ENCODE data around the gene OR14C36. TPM values are rescaled to one million over a fixed set of nuclear protein-coding genes. Genes with fewer than 3 reads are reported as not detected.

OR14C36 gene
- not detected in 2 replicates for total RNA-seq
- not detected in 2 replicates for polyA plus RNA-seq
- polyA plus RNA-seq (2011; cell fraction: cytosol; rRNA removed), result not detected in 2 replicates
- not detected in 2 replicates for polyA plus RNA-seq (2011; cell fraction: nucleus; rRNA removed)
- polyA plus RNA-seq (2012), result not detected in 2 replicates
- polyA minus RNA-seq, result 0.70 TPM in 1 of 2 replicates, not detected in the other
- polyA minus RNA-seq (2011; cell fraction: cytosol; rRNA and poly(A)+ RNA removed), result not detected
- polyA minus RNA-seq (2011; cell fraction: nucleus; rRNA and poly(A)+ RNA removed), result not detected in 2 replicates
- not detected for Bru-seq, nascent RNA
- BruChase-seq, experiment 1, labeled RNA remaining after a 6-hour chase, result not detected
- BruChase-seq, experiment 2, labeled RNA remaining after a 2-hour chase, result not detected
- long read RNA-seq, result 0 reads

- BruUV-seq (replicated peaks), result no TSS peak
- H3K27me3 ChIP-seq (ENCODE audit: control insufficient read depth in 2 of 2, insufficient read depth in 2 of 2, low read length in 2 of 2), result no peaks in the 10 kb centered on the region
- H3K9ac ChIP-seq (replicated peaks; ENCODE audit: extremely low read depth, insufficient read depth, low read length), result no peak within 1 kb of the TSS
- no peak for TF ChIP-seq MAX (IDR thresholded peaks at IDR 0.05; ENCODE audit: insufficient read depth, insufficient read length)
- TF ChIP-seq JUN (IDR thresholded peaks at IDR 0.05; ENCODE audit: borderline replicate concordance, insufficient read depth, insufficient read length, low read depth), result no peak
- no peak for TF ChIP-seq POLR2AphosphoS5 (IDR thresholded peaks at IDR 0.05; ENCODE audit: insufficient read depth, low read depth, low read length)
- no peak for TF ChIP-seq EZH2 (IDR thresholded peaks at IDR 0.05; ENCODE audit: borderline replicate concordance, low read depth, low read length, severe bottlenecking)
- TF ChIP-seq POLR2A (IDR thresholded peaks at IDR 0.05; ENCODE audit: low read depth, low read length), result no peak
- TF ChIP-seq MYC (IDR thresholded peaks at IDR 0.05; ENCODE audit: low read depth, low read length), result no peak
- TF ChIP-seq GATA2 (IDR thresholded peaks at IDR 0.05; ENCODE audit: insufficient read depth, insufficient read length, low read depth, low read length), result no peak
- no peak for TF ChIP-seq CTCF (IDR thresholded peaks at IDR 0.05; ENCODE audit: extremely low read depth in 1 of 2, insufficient read depth in 1 of 2, low read depth in 1 of 2, low read length in 2 of 2)
- TF ChIP-seq FOS (IDR thresholded peaks at IDR 0.05; ENCODE audit: borderline replicate concordance, insufficient read depth, low read length), result no peak
- CTCF ChIA-PET, result no interaction called here
- H4K20me1 ChIP-seq (replicated peaks; ENCODE audit: control insufficient read depth, extremely low read depth, insufficient read depth, low read length), result no peaks in the 10 kb centered on the region
- H3K4me3 ChIP-seq (replicated peaks in 1 of 3; ENCODE audit: insufficient read depth in 1 of 3, low read depth in 1 of 3, low read length in 3 of 3), result no peak within 1 kb of the TSS
- intact Hi-C loops (cut with micrococcal nuclease) (no loop called here), dilution Hi-C loops (cut with MboI; ENCODE audit: extremely low pct_ligation_motif_present, low sequenced_read_pairs) (no loop called here)
- H3K36me3 ChIP-seq (ENCODE audit: control insufficient read depth in 2 of 2, extremely low read depth in 1 of 2, insufficient read depth in 2 of 2, low read length in 2 of 2), result no peaks in the 10 kb centered on the region
- POLR2A ChIA-PET, result no interaction called here
- H3K9me1 ChIP-seq (replicated peaks; ENCODE audit: control insufficient read depth, extremely low read depth, insufficient read depth, low read length), result no peaks in the 10 kb centered on the region
- FAIRE-seq, result no peak
- no peak for DNase-seq (ENCODE audit: low read depth, low spot score)
- H3K4me1 ChIP-seq (ENCODE audit: control insufficient read depth, extremely low read depth, insufficient read depth, low read length), result no peaks in the 10 kb centered on the region
- peaks cover 1% of the 10 kb centered on the region for H3K9me3 ChIP-seq (replicated peaks; ENCODE audit: control insufficient read depth, insufficient read depth, low read length)
- H3K4me2 ChIP-seq (ENCODE audit: insufficient read depth, low read length), result no peak within 1 kb of the TSS
- no peaks in the 10 kb centered on the region for H3K79me2 ChIP-seq (ENCODE audit: control insufficient read depth, insufficient read depth, low read length)
- no peak within 1 kb of the TSS for H2AFZ ChIP-seq (ENCODE audit: low read depth, low read length)
- H3K27ac ChIP-seq (ENCODE audit: insufficient read depth, low read depth, low read length), result no peak within 1 kb of the TSS
Observed at GRCh38 chr1:248348475-248348874, at the start of gene OR14C36. TSS of gene OR14C36 (plus strand) at chr1:248348775. CDS start at chr1:248348775, 0 bp downstream.

All from endothelial cell of umbilical vein (primary cell).